GM18858 (cell line): ENCODE measurements around the gene SPIRE1.
"Not testable (repeated sequence)": the region's sequence is repeated elsewhere in the genome, so short reads cannot be mapped to it uniquely, and the experiment has no call there.

ENCODE experiments used
- ATAC-seq: cut with Tn5 transposase; IDR thresholded peaks from one replicate; pipeline ENCODE4 v1.9.1; 2021; ENCODE audit not compliant: unreplicated experiment

SPIRE1 gene

GRCh38 chr18:12599966-12600365 is 57.9 kb downstream of the SPIRE1 start:
- ATAC-seq = no peak

- ATAC-seq = no peak
These were observed 58.4 kb downstream of the SPIRE1 start for GRCh38 chr18:12599543-12599942.

- no peak for ATAC-seq
These were observed 59.6 kb downstream of the SPIRE1 start for GRCh38 chr18:12598181-12598930.

- ATAC-seq = no peak
These were observed 60.1 kb downstream of the SPIRE1 start for GRCh38 chr18:12597760-12598159.

GRCh38 chr18:12595571-12596255 is 62.2 kb downstream of the SPIRE1 start:
- no peak for ATAC-seq

- ATAC-seq = no peak
These were observed 64.0 kb downstream of the SPIRE1 start for GRCh38 chr18:12593866-12594265.

GRCh38 chr18:12592597-12593127 is 65.2 kb downstream of the SPIRE1 start:
- ATAC-seq = no peak

- ATAC-seq = no peak
These were observed 68.5 kb downstream of the SPIRE1 start for GRCh38 chr18:12589448-12589847.

- ATAC-seq = no peak
These were observed 71.0 kb downstream of the SPIRE1 start for GRCh38 chr18:12586956-12587355.

GRCh38 chr18:12585218-12585617 is 72.7 kb downstream of the SPIRE1 start:
- no peak for ATAC-seq

- no peak for ATAC-seq
These were observed 77.1 kb downstream of the SPIRE1 start for GRCh38 chr18:12580630-12581342.

GRCh38 chr18:12579775-12580174 is 78.1 kb downstream of the SPIRE1 start:
- no peak for ATAC-seq

GRCh38 chr18:12577848-12578247 is 80.1 kb downstream of the SPIRE1 start:
- ATAC-seq = no peak

- ATAC-seq = no peak
These were observed 83.3 kb downstream of the SPIRE1 start for GRCh38 chr18:12574494-12575185.

GRCh38 chr18:12571630-12572029 is 86.3 kb downstream of the SPIRE1 start:
- no peak for ATAC-seq

GRCh38 chr18:12569791-12570190 is 88.1 kb downstream of the SPIRE1 start:
- no peak for ATAC-seq

- ATAC-seq = no peak
These were observed 90.1 kb downstream of the SPIRE1 start for GRCh38 chr18:12567849-12568248.

GRCh38 chr18:12564861-12565260 is 93.0 kb downstream of the SPIRE1 start:
- no peak for ATAC-seq

GRCh38 chr18:12564378-12564777 is 93.5 kb downstream of the SPIRE1 start:
- ATAC-seq = no peak

- ATAC-seq = not testable (repeated sequence)
These were observed 97.3 kb downstream of the SPIRE1 start for GRCh38 chr18:12560600-12560999.

GRCh38 chr18:12559319-12559718 is 98.6 kb downstream of the SPIRE1 start:
- ATAC-seq = no peak
